Fibroblast of pulmonary artery (primary cell): ENCODE results near the gene AKAP6.

Source experiments
- DNase-seq: peaks from one replicate; pipeline ENCODE4 v3.0.0-alpha.2; 2010; ENCODE audit warnings: low read depth
- H3K4me3 ChIP-seq: replicated peaks from 2 replicates; pipeline ENCODE4 v1.5.1; 2011; ENCODE audit warnings: low read depth, mild to moderate bottlenecking, control low read depth, low read length, moderate library complexity
- CTCF ChIP-seq: IDR thresholded peaks from 2 replicates; pipeline ENCODE4 v1.5.1; 2011; ENCODE audit warnings: mild to moderate bottlenecking, control low read depth, low read length, inconsistent platforms; ENCODE audit errors: missing control alignments

Gene AKAP6

GRCh38 chr14:32648434-32648833 is 319.3 kb downstream of the AKAP6 start:
- DNase-seq: peak; percentile 42
- no peak overlapping the region for H3K4me3 ChIP-seq
- TF ChIP-seq CTCF: no peak

GRCh38 chr14:32650030-32650429 is 320.9 kb downstream of the AKAP6 start:
- TF ChIP-seq CTCF: no peak
- DNase-seq: no peak
- no peak overlapping the region for H3K4me3 ChIP-seq

GRCh38 chr14:32650665-32651064 is 321.6 kb downstream of the AKAP6 start:
- no peak for DNase-seq
- H3K4me3 ChIP-seq: no peak overlapping the region
- TF ChIP-seq CTCF: no peak

GRCh38 chr14:32654106-32654505 is 325.0 kb downstream of the AKAP6 start:
- no peak overlapping the region for H3K4me3 ChIP-seq
- no peak for DNase-seq
- no peak for TF ChIP-seq CTCF

GRCh38 chr14:32656601-32657000 is 327.5 kb downstream of the AKAP6 start:
- no peak for TF ChIP-seq CTCF
- no peak for DNase-seq
- no peak overlapping the region for H3K4me3 ChIP-seq

- peak; percentile 80 for DNase-seq
- no peak for TF ChIP-seq CTCF
- H3K4me3 ChIP-seq: no peak overlapping the region
Observed at GRCh38 chr14:32657081-32657480, 328.0 kb downstream of the AKAP6 start.

GRCh38 chr14:32661216-32661615 is 332.1 kb downstream of the AKAP6 start:
- TF ChIP-seq CTCF: no peak

More at GRCh38 chr14:32661216-32661615, 332.1 kb downstream of the AKAP6 start:
- DNase-seq: no peak
- H3K4me3 ChIP-seq: no peak overlapping the region
